Measurements from ENCODE around the gene GALNT17.

The GALNT17 gene

DNA sequence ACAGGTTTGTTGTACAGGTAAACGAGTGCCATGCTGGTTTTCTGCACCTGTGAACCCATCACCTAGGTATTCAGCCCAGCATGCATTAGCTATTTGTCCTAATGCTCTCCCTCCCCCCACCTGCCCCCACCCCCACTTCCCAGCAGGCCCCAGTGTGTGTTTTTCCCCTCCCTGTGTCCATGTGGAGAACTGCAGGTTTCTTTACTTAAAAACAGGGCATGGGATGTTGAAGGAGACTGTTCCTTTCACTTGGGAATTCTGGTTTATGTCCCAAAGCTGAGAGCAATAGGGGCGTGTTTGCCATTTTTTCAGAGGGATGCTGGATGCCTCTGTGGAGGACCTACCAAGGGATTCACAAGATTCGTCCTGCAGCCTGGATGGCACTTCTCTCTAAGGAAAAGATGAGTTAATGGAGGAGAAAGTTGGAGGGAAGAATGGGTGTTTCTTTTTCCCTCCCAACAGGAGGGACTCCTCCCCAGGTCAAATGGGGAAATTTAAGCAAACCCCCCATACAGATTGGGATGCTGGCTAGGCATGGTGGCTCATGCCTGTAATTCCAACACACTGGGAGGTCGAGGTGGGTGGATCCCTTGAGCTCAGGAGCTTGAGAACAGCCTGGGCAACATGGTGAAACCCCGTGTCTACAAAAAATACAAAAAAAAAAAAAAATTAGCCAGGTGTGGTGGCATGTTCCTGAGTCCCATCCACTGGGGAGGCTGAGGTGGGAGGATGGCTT is 136.0 kb downstream of the GALNT17 start:
- Histone ChIP-seq H3K4me3 (ENCODE audit: low read length) (peak overlapping the region; percentile 29; the same call in 1 of the 2 replicates), H3K27me3 (ENCODE audit: insufficient read depth, low read length) (no peaks in the 10 kb centered on the region), H3K36me3 (ENCODE audit: insufficient read depth, low read depth, low read length) (no peaks in the 10 kb centered on the region; the same call in 1 of the 2 replicates), H3K27ac (ENCODE audit: low read length) (no peak overlapping the region), H3K9me3 (ENCODE audit: insufficient read depth, low read depth, low read length) (peaks cover 9% of the 10 kb centered on the region), H3K4me1 (ENCODE audit: insufficient read depth, low read length) (peaks cover 17% of the 10 kb centered on the region), H3K9ac (ENCODE audit: low read depth, low read length) (peak overlapping the region; percentile 32; the same call in 1 of the 2 replicates)

- Histone ChIP-seq H3K9ac (ENCODE audit: low read depth, low read length) (no peak overlapping the region), H3K4me1 (ENCODE audit: insufficient read depth, low read length) (peaks cover 17% of the 10 kb centered on the region), H3K9me3 (ENCODE audit: insufficient read depth, low read depth, low read length) (peaks cover 5% of the 10 kb centered on the region), H3K4me3 (ENCODE audit: low read length) (no peak overlapping the region), H3K27ac (ENCODE audit: low read length) (no peak overlapping the region), H3K27me3 (ENCODE audit: insufficient read depth, low read length) (no peaks in the 10 kb centered on the region), H3K36me3 (ENCODE audit: insufficient read depth, low read depth, low read length) (no peaks in the 10 kb centered on the region; the same call in 1 of the 2 replicates)
These were observed 138.6 kb downstream of the GALNT17 start for GRCh38 chr7:71270558-71270957.

DNA sequence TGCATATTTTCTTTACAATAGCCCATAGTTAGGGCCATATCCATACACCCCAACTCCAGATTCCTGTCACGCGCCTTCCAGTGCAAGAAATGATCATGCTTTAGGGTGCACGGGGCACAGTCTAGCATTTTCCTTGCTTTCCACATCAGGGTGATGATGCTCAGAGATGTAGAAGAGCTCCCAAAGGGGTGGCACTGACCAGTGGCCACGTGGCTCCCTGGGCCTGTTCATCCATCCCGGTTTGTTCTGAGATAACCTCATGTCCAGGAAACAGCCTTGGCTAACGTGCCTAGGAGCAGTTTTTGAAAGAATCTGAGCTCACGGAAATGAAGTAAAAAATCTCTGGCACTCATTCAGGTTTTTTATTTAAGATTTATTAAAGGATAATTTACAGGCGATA is 139.3 kb downstream of the GALNT17 start:
- H3K4me3 ChIP-seq (ENCODE audit: low read length) = no peak overlapping the region

DNA sequence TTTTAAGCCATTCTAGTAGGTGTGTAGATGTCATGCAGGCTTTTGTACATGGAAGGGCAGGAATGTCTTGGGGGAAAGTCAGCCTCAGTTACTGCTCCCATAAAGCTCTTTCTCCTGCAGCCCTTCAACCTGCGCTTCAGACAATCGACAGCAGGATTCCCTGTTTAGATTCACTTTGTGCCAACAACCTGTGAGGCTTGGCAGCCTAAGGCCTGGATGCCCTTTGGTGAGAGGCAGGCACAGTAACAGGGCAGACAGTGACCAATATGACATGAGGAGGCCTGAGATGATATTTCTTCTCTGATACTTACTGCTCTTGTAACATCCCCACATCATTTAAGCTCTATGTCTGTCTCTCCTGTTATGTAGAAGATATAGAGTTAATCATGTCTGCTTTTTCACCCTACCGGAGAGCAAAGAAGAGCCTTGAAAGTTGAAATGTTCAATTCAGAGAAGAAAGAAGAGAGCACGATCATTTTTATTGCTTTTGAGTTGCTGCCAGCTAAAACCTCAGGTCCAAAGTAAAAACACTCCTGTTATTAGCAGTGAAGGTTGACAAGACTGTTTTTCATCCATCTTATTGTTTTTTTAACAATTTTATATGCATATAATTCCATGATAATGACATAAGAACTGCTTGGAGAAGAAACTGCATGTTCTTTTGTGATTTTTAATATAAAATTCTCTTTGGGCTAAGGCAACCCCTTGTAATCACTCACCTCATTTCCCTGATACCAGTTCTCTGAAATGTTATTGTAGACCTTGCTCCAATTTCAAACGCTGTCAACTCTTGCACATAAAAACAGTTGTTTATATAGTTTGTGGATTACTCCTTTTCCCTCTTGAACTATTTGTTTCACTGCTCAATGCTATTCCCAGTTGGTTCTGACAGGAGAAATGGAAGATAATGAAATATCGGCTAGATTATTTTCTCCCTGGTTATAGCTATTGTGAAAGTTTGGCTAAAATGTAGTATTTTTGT is 140.9 kb downstream of the GALNT17 start:
- H3K36me3 ChIP-seq (ENCODE audit: insufficient read depth, low read depth, low read length) = no peaks in the 10 kb centered on the region; the same call in 1 of the 2 replicates
- H3K9ac ChIP-seq (ENCODE audit: low read depth, low read length) = no peak overlapping the region
- H3K27me3 ChIP-seq (ENCODE audit: insufficient read depth, low read length) = no peaks in the 10 kb centered on the region
- peaks cover 4% of the 10 kb centered on the region; the same call in 1 of the 2 replicates for H3K4me1 ChIP-seq (ENCODE audit: insufficient read depth, low read length)
- H3K4me3 ChIP-seq (ENCODE audit: low read length) = no peak overlapping the region
- H3K9me3 ChIP-seq (ENCODE audit: insufficient read depth, low read depth, low read length) = no peaks in the 10 kb centered on the region
- no peak overlapping the region for H3K27ac ChIP-seq (ENCODE audit: low read length)

More for the DNA sequence above, 139.3 kb downstream of the GALNT17 start:
- Histone ChIP-seq H3K36me3 (ENCODE audit: insufficient read depth, low read depth, low read length) (no peaks in the 10 kb centered on the region; the same call in 1 of the 2 replicates), H3K9ac (ENCODE audit: low read depth, low read length) (no peak overlapping the region), H3K27me3 (ENCODE audit: insufficient read depth, low read length) (no peaks in the 10 kb centered on the region), H3K9me3 (ENCODE audit: insufficient read depth, low read depth, low read length) (no peaks in the 10 kb centered on the region), H3K4me1 (ENCODE audit: insufficient read depth, low read length) (peaks cover 17% of the 10 kb centered on the region), H3K27ac (ENCODE audit: low read length) (no peak overlapping the region)

- H3K36me3 ChIP-seq (ENCODE audit: insufficient read depth, low read depth, low read length) = no peaks in the 10 kb centered on the region
- H3K9me3 ChIP-seq (ENCODE audit: insufficient read depth, low read depth, low read length) = no peaks in the 10 kb centered on the region
- no peak overlapping the region for H3K4me3 ChIP-seq (ENCODE audit: low read length)
- H3K9ac ChIP-seq (ENCODE audit: low read depth, low read length) = no peak overlapping the region
- no peaks in the 10 kb centered on the region for H3K27me3 ChIP-seq (ENCODE audit: insufficient read depth, low read length)
- H3K27ac ChIP-seq (ENCODE audit: low read length) = no peak overlapping the region
- peaks cover 9% of the 10 kb centered on the region; the same call in 1 of the 2 replicates for H3K4me1 ChIP-seq (ENCODE audit: insufficient read depth, low read length)
These were observed 146.3 kb downstream of the GALNT17 start for GRCh38 chr7:71278257-71278656.

- no peak overlapping the region for H3K4me3 ChIP-seq (ENCODE audit: low read length)
- H3K9me3 ChIP-seq (ENCODE audit: insufficient read depth, low read depth, low read length) = no peaks in the 10 kb centered on the region
- no peaks in the 10 kb centered on the region for H3K36me3 ChIP-seq (ENCODE audit: insufficient read depth, low read depth, low read length)
- no peak overlapping the region for H3K27ac ChIP-seq (ENCODE audit: low read length)
- peaks cover 23% of the 10 kb centered on the region for H3K4me1 ChIP-seq (ENCODE audit: insufficient read depth, low read length)
- no peak overlapping the region for H3K9ac ChIP-seq (ENCODE audit: low read depth, low read length)
- H3K27me3 ChIP-seq (ENCODE audit: insufficient read depth, low read length) = no peaks in the 10 kb centered on the region
These were observed 149.3 kb downstream of the GALNT17 start for GRCh38 chr7:71281261-71281660.

- H3K27ac ChIP-seq (ENCODE audit: low read length) = no peak overlapping the region
These were observed 151.9 kb downstream of the GALNT17 start for GRCh38 chr7:71283802-71284201.

GRCh38 chr7:71285571-71286145 is 153.7 kb downstream of the GALNT17 start:
- Histone ChIP-seq H3K9ac (ENCODE audit: low read depth, low read length) (no peak overlapping the region; the same call in 1 of the 2 replicates), H3K4me1 (ENCODE audit: insufficient read depth, low read length) (peaks cover 23% of the 10 kb centered on the region), H3K36me3 (ENCODE audit: insufficient read depth, low read depth, low read length) (no peaks in the 10 kb centered on the region), H3K9me3 (ENCODE audit: insufficient read depth, low read depth, low read length) (no peaks in the 10 kb centered on the region), H3K4me3 (ENCODE audit: low read length) (no peak overlapping the region), H3K27me3 (ENCODE audit: insufficient read depth, low read length) (no peaks in the 10 kb centered on the region), H3K27ac (ENCODE audit: low read length) (peak overlapping the region; percentile 8)

More at GRCh38 chr7:71283802-71284201, 151.9 kb downstream of the GALNT17 start:
- Histone ChIP-seq H3K4me3 (ENCODE audit: low read length) (no peak overlapping the region), H3K36me3 (ENCODE audit: insufficient read depth, low read depth, low read length) (no peaks in the 10 kb centered on the region), H3K9me3 (ENCODE audit: insufficient read depth, low read depth, low read length) (no peaks in the 10 kb centered on the region), H3K9ac (ENCODE audit: low read depth, low read length) (no peak overlapping the region), H3K4me1 (ENCODE audit: insufficient read depth, low read length) (peaks cover 23% of the 10 kb centered on the region), H3K27me3 (ENCODE audit: insufficient read depth, low read length) (no peaks in the 10 kb centered on the region)

GRCh38 chr7:71286336-71286735 is 154.4 kb downstream of the GALNT17 start:
- Histone ChIP-seq H3K9me3 (ENCODE audit: insufficient read depth, low read depth, low read length) (no peaks in the 10 kb centered on the region), H3K4me1 (ENCODE audit: insufficient read depth, low read length) (peaks cover 23% of the 10 kb centered on the region), H3K36me3 (ENCODE audit: insufficient read depth, low read depth, low read length) (no peaks in the 10 kb centered on the region), H3K4me3 (ENCODE audit: low read length) (no peak overlapping the region), H3K27ac (ENCODE audit: low read length) (peak overlapping the region; percentile 7), H3K27me3 (ENCODE audit: insufficient read depth, low read length) (no peaks in the 10 kb centered on the region), H3K9ac (ENCODE audit: low read depth, low read length) (no peak overlapping the region; the same call in 1 of the 2 replicates)

DNA sequence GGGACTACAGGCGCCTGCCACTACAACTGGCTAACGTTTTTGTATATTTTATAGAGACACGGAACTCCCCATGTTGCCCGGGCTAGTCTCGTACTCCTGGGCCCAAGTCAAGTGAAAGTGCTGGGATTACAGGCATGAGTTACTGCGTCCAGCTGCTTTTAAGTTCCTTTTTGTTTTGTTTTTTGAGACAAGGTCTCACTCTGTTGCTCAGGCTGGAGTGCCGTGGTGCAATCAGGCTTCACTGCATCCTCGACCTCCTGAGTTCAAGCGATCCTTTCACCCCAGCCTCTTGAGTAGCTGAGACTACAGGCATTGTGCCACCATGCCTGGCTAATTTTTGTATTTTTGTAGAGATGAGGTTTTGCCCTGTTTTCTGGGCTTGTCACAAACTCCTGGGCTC is 155.0 kb downstream of the GALNT17 start:
- Histone ChIP-seq H3K4me1 (ENCODE audit: insufficient read depth, low read length) (peaks cover 26% of the 10 kb centered on the region), H3K9ac (ENCODE audit: low read depth, low read length) (no peak overlapping the region), H3K9me3 (ENCODE audit: insufficient read depth, low read depth, low read length) (no peaks in the 10 kb centered on the region), H3K27ac (ENCODE audit: low read length) (no peak overlapping the region), H3K4me3 (ENCODE audit: low read length) (no peak overlapping the region), H3K27me3 (ENCODE audit: insufficient read depth, low read length) (no peaks in the 10 kb centered on the region), H3K36me3 (ENCODE audit: insufficient read depth, low read depth, low read length) (no peaks in the 10 kb centered on the region)

DNA sequence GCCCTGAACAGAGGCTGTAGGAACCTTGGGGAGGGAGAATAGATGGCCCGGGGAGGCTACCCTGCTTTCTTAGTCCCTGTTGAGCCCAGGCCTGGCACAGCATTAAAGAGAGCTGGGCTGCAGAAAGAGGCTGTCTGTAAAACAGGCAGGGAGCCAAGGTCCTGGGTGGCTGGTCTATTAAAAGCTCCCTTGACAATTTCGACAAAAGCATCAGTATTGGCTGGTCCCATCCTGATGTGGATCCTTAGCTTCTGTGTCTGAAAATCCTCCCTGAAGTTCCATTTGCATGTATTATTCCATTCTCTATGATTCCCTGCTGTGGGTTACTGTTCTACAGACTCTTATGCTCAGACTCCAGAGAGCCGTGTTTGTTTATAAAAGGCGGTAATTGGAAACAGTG is 158.5 kb downstream of the GALNT17 start:
- no peaks in the 10 kb centered on the region for H3K9me3 ChIP-seq (ENCODE audit: insufficient read depth, low read depth, low read length)
- peaks cover 11% of the 10 kb centered on the region for H3K4me1 ChIP-seq (ENCODE audit: insufficient read depth, low read length)
- no peak overlapping the region for H3K9ac ChIP-seq (ENCODE audit: low read depth, low read length)
- no peaks in the 10 kb centered on the region for H3K27me3 ChIP-seq (ENCODE audit: insufficient read depth, low read length)
- no peak overlapping the region for H3K27ac ChIP-seq (ENCODE audit: low read length)
- H3K4me3 ChIP-seq (ENCODE audit: low read length) = no peak overlapping the region
- no peaks in the 10 kb centered on the region for H3K36me3 ChIP-seq (ENCODE audit: insufficient read depth, low read depth, low read length)
